Smooth muscle cell (in vitro differentiated cells): ENCODE measurements around the gene C4orf51. TPM values are rescaled to one million over a fixed set of nuclear protein-coding genes. Genes with fewer than 3 reads are reported as not detected.

Experiments used
- DNase-seq: peaks from one replicate; lab custom pipeline; 2025; ENCODE audit not compliant: unreplicated experiment; lab: John Stamatoyannopoulos, UW
- H2AFZ ChIP-seq: fragments of 200-600 bp; sonication (generic); 2 replicates; pipeline ENCODE4 v1.6.0; 2016; ENCODE audit warnings: antibody characterized with exemption, low read depth, mild to moderate bottlenecking
- H3F3A ChIP-seq: fragments of 200-600 bp; sonication (generic); 2 replicates; pipeline ENCODE4 v1.6.0; 2017; ENCODE audit warnings: antibody characterized with exemption, low read depth
- H3K27ac ChIP-seq: fragments of 200-600 bp; sonication (generic); 2 replicates; pipeline ENCODE4 v1.5.1; 2016; ENCODE audit warnings: low read depth, mild to moderate bottlenecking
- H3K27me3 ChIP-seq: fragments of 200-600 bp; sonication (generic); 2 replicates; pipeline ENCODE4 v1.6.1; 2016; ENCODE audit warnings: low read depth, mild to moderate bottlenecking
- H3K36me3 ChIP-seq: fragments of 200-600 bp; sonication (generic); 2 replicates; pipeline ENCODE4 v1.5.1; 2016; ENCODE audit warnings: low read depth
- H3K4me1 ChIP-seq: fragments of 200-600 bp; sonication (generic); 2 replicates; pipeline ENCODE4 v1.5.1; 2016; ENCODE audit warnings: low read depth
- H3K4me2 ChIP-seq: fragments of 200-600 bp; sonication (generic); 2 replicates; pipeline ENCODE4 v1.6.0; 2016; ENCODE audit warnings: mild to moderate bottlenecking
- H3K4me3 ChIP-seq: fragments of 200-600 bp; sonication (generic); 2 replicates; pipeline ENCODE4 v1.5.1; 2016; ENCODE audit warnings: mild to moderate bottlenecking
- H3K79me2 ChIP-seq: fragments of 200-600 bp; sonication (generic); 2 replicates; pipeline ENCODE4 v1.6.0; 2016; ENCODE audit warnings: low read depth, mild to moderate bottlenecking
- H3K9ac ChIP-seq: fragments of 200-600 bp; sonication (generic); 2 replicates; pipeline ENCODE4 v1.6.0; 2016; ENCODE audit warnings: low read depth
- H3K9me3 ChIP-seq: fragments of 200-600 bp; sonication (generic); replicated peaks from 2 replicates; pipeline ENCODE4 v1.5.1; 2016; ENCODE audit warnings: low read depth
- H4K20me1 ChIP-seq: fragments of 200-600 bp; sonication (generic); 2 replicates; pipeline ENCODE4 v1.6.0; 2016; ENCODE audit warnings: low read depth
- WGBS: methylation state at CpG from one replicate; pipeline ENCODE4 v1.1.7; 2016; ENCODE audit warnings: low lambda C conversion rate; 5-methylcytosine and 5-hydroxymethylcytosine counted together
- polyA plus RNA-seq: library from polyadenylated mRNA; unstranded; fragments of >200 nt; fragmentation: Nextera tagmentation; extraction: Ambion mirVana; gene quantifications from 2 replicates; pipeline ENCODE4 v1.2.1, GENCODE V29; 2016
- total RNA-seq: library from RNA; depleted of rRNA; stranded (reverse); fragments of >200 nt; gene quantifications from 2 replicates; pipeline ENCODE4 v1.2.3, GENCODE V29; 2014
- TF ChIP-seq, protein P1 (sequence below): fragments of 200-600 bp; sonication (generic); IDR thresholded peaks from 2 replicates; pipeline ENCODE4 v1.5.1; 2017; ENCODE audit warnings: borderline replicate concordance, mild to moderate bottlenecking, antibody characterized with exemption; ENCODE audit not compliant: insufficient read depth, poor library complexity, severe bottlenecking

Gene C4orf51
- total and polyA plus RNA-seq, 2 experiments from 2014 or later = not detected

DNA sequence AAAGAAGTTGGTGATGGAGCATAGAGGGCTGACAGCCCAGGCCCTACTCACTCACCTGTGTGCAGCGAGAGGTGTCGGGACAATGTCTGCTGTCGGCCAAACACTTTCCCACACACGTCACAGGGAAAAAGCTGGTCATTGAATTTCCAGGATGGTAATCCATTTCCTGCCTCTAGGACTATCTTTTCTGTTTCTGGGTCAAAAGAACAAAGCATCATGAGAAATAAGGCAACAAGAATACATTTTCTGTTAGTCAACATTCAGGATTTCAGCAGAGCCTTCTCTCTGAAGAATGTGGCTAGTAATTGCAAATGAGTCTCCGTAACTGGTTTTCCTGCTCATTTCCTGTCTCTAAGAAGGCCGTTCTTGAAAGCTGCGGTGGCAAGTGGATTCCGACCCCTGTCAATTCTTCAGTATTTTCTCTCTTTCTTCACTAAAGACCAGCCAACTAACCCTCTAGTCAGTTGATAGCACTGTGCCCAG, 99.4 kb downstream of the C4orf51 start:
- no peaks in the 10 kb centered on the region for H3K27me3 ChIP-seq
- no peaks in the 10 kb centered on the region for H4K20me1 ChIP-seq
- H3K4me1 ChIP-seq = no peaks in the 10 kb centered on the region
- no peaks in the 10 kb centered on the region for H3K36me3 ChIP-seq
- no peak overlapping the region for H2AFZ ChIP-seq
- TF ChIP-seq, protein P1, sequence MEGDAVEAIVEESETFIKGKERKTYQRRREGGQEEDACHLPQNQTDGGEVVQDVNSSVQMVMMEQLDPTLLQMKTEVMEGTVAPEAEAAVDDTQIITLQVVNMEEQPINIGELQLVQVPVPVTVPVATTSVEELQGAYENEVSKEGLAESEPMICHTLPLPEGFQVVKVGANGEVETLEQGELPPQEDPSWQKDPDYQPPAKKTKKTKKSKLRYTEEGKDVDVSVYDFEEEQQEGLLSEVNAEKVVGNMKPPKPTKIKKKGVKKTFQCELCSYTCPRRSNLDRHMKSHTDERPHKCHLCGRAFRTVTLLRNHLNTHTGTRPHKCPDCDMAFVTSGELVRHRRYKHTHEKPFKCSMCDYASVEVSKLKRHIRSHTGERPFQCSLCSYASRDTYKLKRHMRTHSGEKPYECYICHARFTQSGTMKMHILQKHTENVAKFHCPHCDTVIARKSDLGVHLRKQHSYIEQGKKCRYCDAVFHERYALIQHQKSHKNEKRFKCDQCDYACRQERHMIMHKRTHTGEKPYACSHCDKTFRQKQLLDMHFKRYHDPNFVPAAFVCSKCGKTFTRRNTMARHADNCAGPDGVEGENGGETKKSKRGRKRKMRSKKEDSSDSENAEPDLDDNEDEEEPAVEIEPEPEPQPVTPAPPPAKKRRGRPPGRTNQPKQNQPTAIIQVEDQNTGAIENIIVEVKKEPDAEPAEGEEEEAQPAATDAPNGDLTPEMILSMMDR = no peak
- no peaks in the 10 kb centered on the region for H3K79me2 ChIP-seq
- no peak overlapping the region for H3K4me2 ChIP-seq
- no peak overlapping the region for H3K4me3 ChIP-seq
- WGBS = 69% methylated on average over 8 of the region's 8 CpGs
- H3K27ac ChIP-seq = peak overlapping the region; percentile 76
- no peaks in the 10 kb centered on the region for H3K9me3 ChIP-seq
- no peaks in the 10 kb centered on the region for H3F3A ChIP-seq
- H3K9ac ChIP-seq = peak overlapping the region; percentile 2
- no peak for DNase-seq

DNA sequence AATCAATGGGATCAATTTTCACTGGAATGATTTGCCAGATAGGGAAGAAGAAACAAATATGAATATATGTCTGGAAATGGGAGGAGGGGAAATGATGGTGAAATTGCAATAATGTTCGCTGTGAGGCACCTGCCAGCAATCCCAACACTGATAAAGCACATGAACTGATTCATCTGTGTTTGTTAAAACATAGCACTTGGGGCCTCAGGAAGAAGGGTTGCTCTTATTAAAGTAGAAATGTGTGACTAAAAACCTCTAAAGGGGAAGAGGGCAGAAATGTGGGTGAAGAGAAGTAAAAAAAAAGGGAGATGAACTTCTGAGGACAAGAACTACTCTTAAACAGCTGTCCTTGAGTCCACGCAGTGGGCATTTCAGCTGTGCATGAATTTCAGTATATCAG, 101.4 kb downstream of the C4orf51 start:
- WGBS = 87% methylated on average over 2 of the region's 2 CpGs
- Histone ChIP-seq H3K79me2 (no peaks in the 10 kb centered on the region), H3K36me3 (no peaks in the 10 kb centered on the region), H3K27ac (no peak overlapping the region), H3K4me1 (no peaks in the 10 kb centered on the region), H3K9ac (no peak overlapping the region), H3K27me3 (no peaks in the 10 kb centered on the region), H4K20me1 (no peaks in the 10 kb centered on the region), H3F3A (no peaks in the 10 kb centered on the region), H2AFZ (no peak overlapping the region), H3K4me3 (no peak overlapping the region), H3K9me3 (no peaks in the 10 kb centered on the region), H3K4me2 (no peak overlapping the region)
- DNase-seq = no peak
- TF ChIP-seq, protein P1 = no peak

Other genes with a start within 250 kb of the C4orf51 start
- 26.6 and 34.0 TPM in 2 replicates for gene SMAD1, start 198.3 kb upstream of the C4orf51 start, total RNA-seq
- gene SMAD1, start 198.3 kb upstream of the C4orf51 start, polyA plus RNA-seq = 19.2 and 23.1 TPM in 2 replicates
- 2.2 and 5.3 TPM in 2 replicates for gene MMAA, start 60.8 kb upstream of the C4orf51 start, total RNA-seq
- gene MMAA, start 60.8 kb upstream of the C4orf51 start, polyA plus RNA-seq = 2.3 and 5.1 TPM in 2 replicates